HepG2 (cell line): ENCODE data around the gene ANGPTL7. TPM values are rescaled to one million over a fixed set of nuclear protein-coding genes. Genes with fewer than 3 reads are reported as not detected.

Experiments
- ATAC-seq: fragments of 200-7000 bp; cut with Tn5 transposase; 3 replicates; pipeline ENCODE4 v1.9.1; 2020; ENCODE audit warnings: mild to moderate bottlenecking, moderate library complexity
- BruUV-seq: library from RNA; stranded (reverse); fragments of 400-500 nt; replicated peaks from 2 replicates; lab custom pipeline; 2021; lab: Mats Ljungman, UMichigan
- CTCF ChIA-PET: fragments of 300-600 bp; formaldehyde crosslinking; extraction: SDS; loops from one replicate; lab custom pipeline; 2021; ENCODE audit warnings: low total read pairs, inconsistent platforms, low intra/inter-chr PET ratio; lab: Yijun Ruan, JAX
- POLR2A ChIA-PET: fragments of 350-600 bp; sonication (Branson Sonifier 250); formaldehyde crosslinking; loops from one replicate; lab custom pipeline; 2020; ENCODE audit warnings: antibody characterized with exemption, inconsistent platforms; lab: Yijun Ruan, JAX
- DNase-seq: peaks from one replicate; pipeline ENCODE4 v3.0.0-alpha.2; 2015; ENCODE audit warnings: low spot score
- FAIRE-seq: peaks from 3 replicates; lab custom pipeline; 2011; peaks lifted over from hg19 to GRCh38; lab: Jason Lieb, UNC
- H2AFZ ChIP-seq: one replicate; pipeline ENCODE4 v1.6.1; 2011; ENCODE audit warnings: low read length, inconsistent platforms
- H3K27ac ChIP-seq: fragments of 300-600 bp; 3 replicates; pipeline ENCODE4 v1.8.0; 2011; ENCODE audit warnings: mixed run types, mild to moderate bottlenecking, mixed read lengths, low read length, inconsistent platforms; ENCODE audit not compliant: insufficient read depth; ENCODE audit errors: extremely low read length
- H3K27me3 ChIP-seq, 2 experiments: fragments of 200-600 bp in 1 of 2; 2 replicates in 1 of 2; 3 replicates in 1 of 2; pipeline versions ENCODE4 v1.6.0 to v1.8.0; 2011; ENCODE audit warnings: low read length in 2 of 2, mild to moderate bottlenecking in 2 of 2, moderate library complexity in 2 of 2, inconsistent platforms in 1 of 2; ENCODE audit not compliant: insufficient read depth in 2 of 2, control insufficient read depth in 1 of 2
- H3K36me3 ChIP-seq, 2 experiments: fragments of 200-600 bp in 1 of 2; replicated peaks in 1 of 2; 2 replicates in 1 of 2; 3 replicates in 1 of 2; pipeline versions ENCODE4 v1.5.1 to v1.8.0; 2011; ENCODE audit warnings: low read length in 2 of 2, inconsistent platforms in 1 of 2; ENCODE audit not compliant: insufficient read depth in 2 of 2, control insufficient read depth in 1 of 2
- H3K4me1 ChIP-seq: 2 replicates; pipeline ENCODE4 v1.5.1; 2012; ENCODE audit warnings: low read length, inconsistent platforms; ENCODE audit not compliant: insufficient read depth
- H3K4me2 ChIP-seq: 2 replicates; pipeline ENCODE4 v1.6.0; 2011; ENCODE audit warnings: low read depth, low read length, inconsistent platforms
- H3K4me3 ChIP-seq, 3 experiments: fragments of 200-600 bp in 1 of 3; sonication (generic), shearing (Covaris generic) in 1 of 3; replicated peaks in 1 of 3; 2 replicates each; pipeline ENCODE4 v1.5.1; 2011 to 2016; ENCODE audit warnings: low read length in 3 of 3, inconsistent platforms in 2 of 3, low read depth in 2 of 3, mild to moderate bottlenecking in 2 of 3, control low read depth in 1 of 3, mixed read lengths in 1 of 3; ENCODE audit not compliant: insufficient read depth in 1 of 3
- H3K79me2 ChIP-seq: one replicate; pipeline ENCODE4 v1.6.1; 2011; ENCODE audit warnings: low read length, inconsistent platforms; ENCODE audit not compliant: insufficient read depth
- H3K9ac ChIP-seq: 2 replicates; pipeline ENCODE4 v1.6.0; 2011; ENCODE audit warnings: mild to moderate bottlenecking, low read depth, low read length, inconsistent platforms; ENCODE audit not compliant: insufficient read depth
- H3K9me3 ChIP-seq: 2 replicates; pipeline ENCODE4 v1.5.1; 2012; ENCODE audit warnings: mild to moderate bottlenecking, low read length
- H4K20me1 ChIP-seq: 2 replicates; pipeline ENCODE4 v1.6.0; 2011; ENCODE audit warnings: inconsistent platforms, mild to moderate bottlenecking, low read length, moderate library complexity; ENCODE audit not compliant: insufficient read depth
- ISL2 ChIP-seq: sonication (generic); formaldehyde crosslinking; IDR thresholded peaks from 2 replicates; pipeline ENCODE4 v1.5.0; 2020; ENCODE audit warnings: missing genetic modification reagents
- REL ChIP-seq: sonication (generic); formaldehyde crosslinking; conservative IDR thresholded peaks from 2 replicates; pipeline ENCODE4 v1.8.0; 2022; ENCODE audit warnings: mild to moderate bottlenecking, missing genetic modification reagents, moderate library complexity
- SAP130 ChIP-seq: IDR thresholded peaks from 2 replicates; pipeline ENCODE4 v1.6.1; 2016; ENCODE audit warnings: low read depth
- SETDB1 ChIP-seq: sonication (generic); formaldehyde crosslinking; IDR thresholded peaks from 2 replicates; pipeline ENCODE4 v1.5.1; 2020; ENCODE audit warnings: missing genetic modification reagents, mild to moderate bottlenecking, borderline replicate concordance
- TCF12 ChIP-seq, 2 experiments: fragments of 450-650 bp in 1 of 2; sonication (generic) in 1 of 2; formaldehyde crosslinking in 1 of 2; IDR thresholded peaks; 2 replicates each; pipeline versions ENCODE4 v1.6.1 to v1.8.0; 2017 to 2022; ENCODE audit warnings: antibody characterized with exemption in 1 of 2, mild to moderate bottlenecking in 1 of 2, missing genetic modification reagents in 1 of 2, moderate library complexity in 1 of 2
- TGIF2 ChIP-seq: IDR thresholded peaks from 2 replicates; pipeline ENCODE4 v1.6.1; 2016; ENCODE audit warnings: control low read depth, missing compliant biosample characterization
- TMF1 ChIP-seq: sonication (generic); formaldehyde crosslinking; IDR thresholded peaks from 2 replicates; pipeline ENCODE4 v1.8.1; 2022; ENCODE audit warnings: low read depth, missing genetic modification reagents
- ZNF234 ChIP-seq: sonication (generic); formaldehyde crosslinking; conservative IDR thresholded peaks from 2 replicates; pipeline ENCODE4 v1.5.1; 2020; ENCODE audit warnings: mild to moderate bottlenecking, missing genetic modification reagents
- ZNF547 ChIP-seq: sonication (generic); formaldehyde crosslinking; IDR thresholded peaks from 2 replicates; pipeline ENCODE4 v1.5.1; 2020; ENCODE audit warnings: mild to moderate bottlenecking, missing genetic modification reagents
- ZNF629 ChIP-seq: sonication (generic); formaldehyde crosslinking; conservative IDR thresholded peaks from 2 replicates; pipeline ENCODE4 v1.5.0; 2020; ENCODE audit warnings: missing genetic modification reagents
- ZNF883 ChIP-seq: sonication (generic); formaldehyde crosslinking; IDR thresholded peaks from 2 replicates; pipeline ENCODE4 v1.5.1; 2020; ENCODE audit warnings: mild to moderate bottlenecking, missing genetic modification reagents; ENCODE audit errors: not compliant biosample characterization
- WGBS: methylation state at CpG from one replicate; pipeline ENCODE4 v1.1.6; 2017; ENCODE audit warnings: low lambda C conversion rate; 5-methylcytosine and 5-hydroxymethylcytosine counted together
- in situ Hi-C: cut with HindIII; loops from 2 replicates; pipeline ENCODE4 v1.10.0; 2017; ENCODE audit warnings: low pct_unique_long_range_greater_than_20kb; ENCODE audit not compliant: extremely low pct_ligation_motif_present
- intact Hi-C: fragments of 100-400 bp; cut with micrococcal nuclease; formaldehyde crosslinking; loops from one replicate; pipeline ENCODE4 v1.10.0; 2022; ENCODE audit not compliant: unreplicated experiment
- polyA plus RNA-seq, 8 experiments: library from polyadenylated mRNA; depleted of rRNA in 3 of 8; stranded (reverse) in 7 of 8; unstranded in 1 of 8; fragments of >200 nt; fragmentation: Illumina TruSeq in 4 of 8; extraction: Trizol in 4 of 8; gene quantifications; 2 replicates each; pipeline versions ENCODE4 v1.2.1 to v1.2.3, GENCODE V29; 2011 to 2016; ENCODE audit warnings: low read depth in 4 of 8, missing spikeins in 1 of 8, mixed read lengths in 1 of 8; ENCODE audit not compliant: insufficient read depth in 1 of 8
- total RNA-seq, 5 experiments: library from RNA; depleted of rRNA; stranded (reverse); fragments of >200 nt; fragmentation: Illumina TruSeq; extraction: Trizol; gene quantifications; 2 replicates each; pipeline ENCODE4 v1.2.3, GENCODE V29; 2016; ENCODE audit warnings: low read depth in 1 of 5
- TF ChIP-seq, protein P1 (sequence below): sonication (generic); formaldehyde crosslinking; IDR thresholded peaks from 2 replicates; pipeline ENCODE4 v1.4.0; 2020; ENCODE audit warnings: missing genetic modification reagents
- TF ChIP-seq, protein P2 (sequence below): sonication (generic); IDR thresholded peaks from 2 replicates; pipeline ENCODE4 v1.6.1; 2016; ENCODE audit warnings: low read depth, borderline replicate concordance
- TF ChIP-seq, protein P3 (sequence below): sonication (generic); formaldehyde crosslinking; IDR thresholded peaks from 2 replicates; pipeline ENCODE4 v1.8.0; 2023; ENCODE audit warnings: mild to moderate bottlenecking, missing genetic modification reagents
- TF ChIP-seq, protein P4 (sequence below): sonication (generic); formaldehyde crosslinking; IDR thresholded peaks from 2 replicates; pipeline ENCODE4 v1.5.1; 2020; ENCODE audit warnings: missing genetic modification reagents, mild to moderate bottlenecking, borderline replicate concordance

Gene ANGPTL7
- total and polyA plus RNA-seq, 2 of the 13 experiments (the other 11 are each of a cell fraction or from before 2014, with no cell fraction given), result not detected

DNA sequence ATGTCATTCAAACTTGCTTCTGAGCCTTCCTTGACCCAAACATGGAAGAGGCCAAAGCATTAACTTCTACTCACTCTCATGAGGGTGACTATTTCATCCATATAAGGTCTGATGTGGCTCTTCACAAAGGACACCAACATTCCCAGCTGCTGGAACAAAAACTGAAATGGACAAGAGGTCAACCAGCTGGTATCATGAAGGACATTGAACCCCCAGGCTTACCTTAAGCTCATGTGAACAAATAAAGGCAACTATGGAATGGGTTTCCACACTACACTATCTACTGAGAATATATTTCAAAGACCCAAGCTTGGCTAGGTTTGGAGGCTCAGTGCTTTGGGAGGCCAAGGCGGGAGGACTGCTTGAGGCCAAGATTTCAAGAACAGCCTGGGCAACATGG lies 26.9 kb downstream of the ANGPTL7 start:
- ATAC-seq (peak; percentile 76), FAIRE-seq (peak; percentile 47), DNase-seq (peak; percentile 64)
- no peak overlapping the region for H2AFZ ChIP-seq
- H3K79me2 ChIP-seq, result no peaks in the 10 kb centered on the region
- BruUV-seq, result no TSS peak
- H3K36me3 ChIP-seq, result peaks cover 21 to 62% of the 10 kb centered on the region in 2 experiments
- no peak overlapping the region for H3K9ac ChIP-seq
- no peak overlapping the region for H3K4me2 ChIP-seq
- no peak overlapping the region for H3K4me3 ChIP-seq
- H3K27me3 ChIP-seq, result no peaks in the 10 kb centered on the region
- intact Hi-C loops (no loop called here), in situ Hi-C loops (no loop called here)
- ChIA-PET CTCF (no interaction called here), POLR2A (interaction anchor here (0.6 kb wide), 1 partner anchor 30 kb away, joined by 4 read pairs; no protein-coding TSS in a partner anchor)
- H4K20me1 ChIP-seq, result no peaks in the 10 kb centered on the region
- WGBS, result 94% methylated on average over 1 of the region's 1 CpG
- peaks cover 41% of the 10 kb centered on the region for H3K4me1 ChIP-seq
- H3K27ac ChIP-seq, result peak overlapping the region; percentile 54
- no peaks in the 10 kb centered on the region for H3K9me3 ChIP-seq
- TF ChIP-seq ZNF883 (CRISPR knock-in tag) (no peak), TMF1 (CRISPR knock-in tag) (no peak), TGIF2 (CRISPR knock-in tag) (no peak), REL (CRISPR knock-in tag) (no peak), SETDB1 (no peak), ZNF547 (CRISPR knock-in tag) (no peak), ZNF629 (peak; percentile 60; the same call in 1 of the 2 replicates), TCF12 (IDR thresholded peaks at IDR 0.05) (no peak), TCF12 (CRISPR knock-in tag; IDR thresholded peaks at IDR 0.05) (no peak), SAP130 (CRISPR knock-in tag) (no peak), ZNF234 (CRISPR knock-in tag) (no peak), ISL2 (CRISPR knock-in tag) (no peak)
- TF ChIP-seq, protein P1, sequence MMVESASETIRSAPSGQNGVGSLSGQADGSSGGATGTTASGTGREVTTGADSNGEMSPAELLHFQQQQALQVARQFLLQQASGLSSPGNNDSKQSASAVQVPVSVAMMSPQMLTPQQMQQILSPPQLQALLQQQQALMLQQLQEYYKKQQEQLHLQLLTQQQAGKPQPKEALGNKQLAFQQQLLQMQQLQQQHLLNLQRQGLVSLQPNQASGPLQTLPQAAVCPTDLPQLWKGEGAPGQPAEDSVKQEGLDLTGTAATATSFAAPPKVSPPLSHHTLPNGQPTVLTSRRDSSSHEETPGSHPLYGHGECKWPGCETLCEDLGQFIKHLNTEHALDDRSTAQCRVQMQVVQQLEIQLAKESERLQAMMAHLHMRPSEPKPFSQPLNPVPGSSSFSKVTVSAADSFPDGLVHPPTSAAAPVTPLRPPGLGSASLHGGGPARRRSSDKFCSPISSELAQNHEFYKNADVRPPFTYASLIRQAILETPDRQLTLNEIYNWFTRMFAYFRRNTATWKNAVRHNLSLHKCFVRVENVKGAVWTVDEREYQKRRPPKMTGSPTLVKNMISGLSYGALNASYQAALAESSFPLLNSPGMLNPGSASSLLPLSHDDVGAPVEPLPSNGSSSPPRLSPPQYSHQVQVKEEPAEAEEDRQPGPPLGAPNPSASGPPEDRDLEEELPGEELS (CRISPR knock-in tag), result no peak
- TF ChIP-seq, protein P2, sequence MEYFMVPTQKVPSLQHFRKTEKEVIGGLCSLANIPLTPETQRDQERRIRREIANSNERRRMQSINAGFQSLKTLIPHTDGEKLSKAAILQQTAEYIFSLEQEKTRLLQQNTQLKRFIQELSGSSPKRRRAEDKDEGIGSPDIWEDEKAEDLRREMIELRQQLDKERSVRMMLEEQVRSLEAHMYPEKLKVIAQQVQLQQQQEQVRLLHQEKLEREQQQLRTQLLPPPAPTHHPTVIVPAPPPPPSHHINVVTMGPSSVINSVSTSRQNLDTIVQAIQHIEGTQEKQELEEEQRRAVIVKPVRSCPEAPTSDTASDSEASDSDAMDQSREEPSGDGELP, result peak; percentile 84
- TF ChIP-seq, protein P3, sequence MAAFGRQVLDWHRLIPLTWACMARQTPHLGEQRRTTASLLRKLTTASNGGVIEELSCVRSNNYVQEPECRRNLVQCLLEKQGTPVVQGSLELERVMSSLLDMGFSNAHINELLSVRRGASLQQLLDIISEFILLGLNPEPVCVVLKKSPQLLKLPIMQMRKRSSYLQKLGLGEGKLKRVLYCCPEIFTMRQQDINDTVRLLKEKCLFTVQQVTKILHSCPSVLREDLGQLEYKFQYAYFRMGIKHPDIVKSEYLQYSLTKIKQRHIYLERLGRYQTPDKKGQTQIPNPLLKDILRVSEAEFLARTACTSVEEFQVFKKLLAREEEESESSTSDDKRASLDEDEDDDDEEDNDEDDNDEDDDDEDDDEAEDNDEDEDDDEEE (CRISPR knock-in tag), result no peak
- TF ChIP-seq, protein P4, sequence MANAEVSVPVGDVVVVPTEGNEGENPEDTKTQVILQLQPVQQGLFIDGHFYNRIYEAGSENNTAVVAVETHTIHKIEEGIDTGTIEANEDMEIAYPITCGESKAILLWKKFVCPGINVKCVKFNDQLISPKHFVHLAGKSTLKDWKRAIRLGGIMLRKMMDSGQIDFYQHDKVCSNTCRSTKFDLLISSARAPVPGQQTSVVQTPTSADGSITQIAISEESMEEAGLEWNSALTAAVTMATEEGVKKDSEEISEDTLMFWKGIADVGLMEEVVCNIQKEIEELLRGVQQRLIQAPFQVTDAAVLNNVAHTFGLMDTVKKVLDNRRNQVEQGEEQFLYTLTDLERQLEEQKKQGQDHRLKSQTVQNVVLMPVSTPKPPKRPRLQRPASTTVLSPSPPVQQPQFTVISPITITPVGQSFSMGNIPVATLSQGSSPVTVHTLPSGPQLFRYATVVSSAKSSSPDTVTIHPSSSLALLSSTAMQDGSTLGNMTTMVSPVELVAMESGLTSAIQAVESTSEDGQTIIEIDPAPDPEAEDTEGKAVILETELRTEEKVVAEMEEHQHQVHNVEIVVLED, result no peak
